ENCODE measurements around the gene MEGF6.

Gene MEGF6

GRCh38 chr1:3604997-3605823, 6.1 kb downstream of the MEGF6 start:
- 83 to 87% methylated on average over 7 of the region's 7 CpGs for WGBS, 2 experiments (ENCODE audit: insufficient coverage in 2 of 2)
- H3K36me3 ChIP-seq (ENCODE audit: control insufficient read depth, insufficient read depth, low read length): peaks cover 4% of the 10 kb centered on the region

DNA sequence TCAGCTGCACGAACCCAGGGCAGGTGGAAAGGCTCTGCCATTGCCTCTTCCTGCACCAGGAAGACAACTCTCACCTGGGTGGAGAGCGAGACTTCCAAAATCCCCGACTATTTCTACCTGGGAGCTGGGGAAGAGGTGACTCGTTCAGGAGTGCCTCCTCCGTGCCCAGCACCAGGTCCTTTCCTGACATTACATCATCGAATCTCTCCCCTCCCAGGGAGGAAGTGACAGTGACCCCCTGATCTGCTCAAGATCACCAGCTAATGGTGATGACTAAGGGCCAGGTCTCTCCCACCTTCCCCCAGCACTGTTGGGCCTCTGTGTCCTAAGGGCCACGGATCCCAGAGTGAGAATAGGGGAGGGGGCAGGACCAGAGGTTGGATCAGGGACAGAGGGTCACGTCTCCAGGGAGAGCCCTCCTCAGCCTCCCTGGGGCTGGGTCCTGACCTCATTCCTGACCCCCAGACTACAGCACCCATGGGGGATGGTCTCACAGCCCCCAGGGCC, 6.8 kb downstream of the MEGF6 start:
- Histone ChIP-seq H3K4me3 (ENCODE audit: extremely low read depth, insufficient read depth, low read length, poor library complexity, severe bottlenecking) (no peak overlapping the region), H3K4me1 (ENCODE audit: control insufficient read depth, insufficient read depth, low read length, poor library complexity, severe bottlenecking) (peaks cover 10% of the 10 kb centered on the region), H3K27ac (ENCODE audit: low read depth, low read length, severe bottlenecking) (no peak overlapping the region), H3K9me3 (ENCODE audit: control insufficient read depth, low read length) (no peaks in the 10 kb centered on the region), H3K36me3 (ENCODE audit: control insufficient read depth, insufficient read depth, low read length) (peaks cover 4% of the 10 kb centered on the region)
- 93% methylated on average over 3 to 7 of the region's 8 CpGs for WGBS, 2 experiments (ENCODE audit: insufficient coverage in 2 of 2)

More at GRCh38 chr1:3604997-3605823, 6.1 kb downstream of the MEGF6 start:
- H3K4me3 ChIP-seq (ENCODE audit: extremely low read depth, insufficient read depth, low read length, poor library complexity, severe bottlenecking): no peak overlapping the region
- no peak overlapping the region for H3K27ac ChIP-seq (ENCODE audit: low read depth, low read length, severe bottlenecking)
- H3K9me3 ChIP-seq (ENCODE audit: control insufficient read depth, low read length): no peaks in the 10 kb centered on the region
- peaks cover 16% of the 10 kb centered on the region for H3K4me1 ChIP-seq (ENCODE audit: control insufficient read depth, insufficient read depth, low read length, poor library complexity, severe bottlenecking)

- WGBS, 2 experiments (ENCODE audit: insufficient coverage in 2 of 2): 92 to 93% methylated on average over 27 of the region's 29 CpGs
- Histone ChIP-seq H3K27ac (ENCODE audit: low read depth, low read length, severe bottlenecking) (no peak overlapping the region), H3K4me1 (ENCODE audit: control insufficient read depth, insufficient read depth, low read length, poor library complexity, severe bottlenecking) (peaks cover 7% of the 10 kb centered on the region), H3K36me3 (ENCODE audit: control insufficient read depth, insufficient read depth, low read length) (peaks cover 4% of the 10 kb centered on the region), H3K4me3 (ENCODE audit: extremely low read depth, insufficient read depth, low read length, poor library complexity, severe bottlenecking) (no peak overlapping the region), H3K9me3 (ENCODE audit: control insufficient read depth, low read length) (no peaks in the 10 kb centered on the region)
Observed at GRCh38 chr1:3603571-3604467, 7.5 kb downstream of the MEGF6 start.

- WGBS, 2 experiments (ENCODE audit: insufficient coverage in 2 of 2): 94 to 96% methylated on average over 8 to 11 of the region's 11 CpGs
Observed at GRCh38 chr1:3603156-3603555, 8.2 kb downstream of the MEGF6 start.

GRCh38 chr1:3602375-3602774, 8.9 kb downstream of the MEGF6 start:
- peaks cover 4% of the 10 kb centered on the region for H3K36me3 ChIP-seq (ENCODE audit: control insufficient read depth, insufficient read depth, low read length)
- no peaks in the 10 kb centered on the region for H3K9me3 ChIP-seq (ENCODE audit: control insufficient read depth, low read length)
- no peak overlapping the region for H3K27ac ChIP-seq (ENCODE audit: low read depth, low read length, severe bottlenecking)
- 91 to 93% methylated on average over 18 to 21 of the region's 21 CpGs for WGBS, 2 experiments (ENCODE audit: insufficient coverage in 2 of 2)
- H3K4me1 ChIP-seq (ENCODE audit: control insufficient read depth, insufficient read depth, low read length, poor library complexity, severe bottlenecking): peaks cover 18% of the 10 kb centered on the region
- no peak overlapping the region for H3K4me3 ChIP-seq (ENCODE audit: extremely low read depth, insufficient read depth, low read length, poor library complexity, severe bottlenecking)

More at GRCh38 chr1:3603156-3603555, 8.2 kb downstream of the MEGF6 start:
- Histone ChIP-seq H3K27ac (ENCODE audit: low read depth, low read length, severe bottlenecking) (no peak overlapping the region), H3K9me3 (ENCODE audit: control insufficient read depth, low read length) (no peaks in the 10 kb centered on the region), H3K4me1 (ENCODE audit: control insufficient read depth, insufficient read depth, low read length, poor library complexity, severe bottlenecking) (peaks cover 11% of the 10 kb centered on the region), H3K36me3 (ENCODE audit: control insufficient read depth, insufficient read depth, low read length) (peaks cover 4% of the 10 kb centered on the region), H3K4me3 (ENCODE audit: extremely low read depth, insufficient read depth, low read length, poor library complexity, severe bottlenecking) (no peak overlapping the region)

DNA sequence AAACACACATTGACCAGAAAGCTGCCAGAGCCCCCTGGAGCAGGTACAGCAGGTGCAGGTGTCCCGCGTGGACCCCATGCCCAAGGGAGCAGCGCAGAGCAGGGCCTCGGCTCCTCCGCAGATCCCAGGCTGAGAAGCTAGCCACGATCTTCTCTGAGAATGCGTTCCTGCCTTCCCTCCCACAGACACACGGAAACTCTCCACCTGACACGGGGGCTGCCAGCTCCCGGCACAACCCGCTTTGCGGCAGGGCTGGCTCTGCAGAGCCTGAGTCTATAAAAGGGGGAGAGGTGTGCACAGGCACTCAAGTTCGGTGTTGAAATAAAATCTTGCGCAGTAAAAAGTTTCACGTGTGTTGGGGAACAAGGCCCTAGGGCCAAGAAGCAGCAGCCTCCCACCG, 9.6 kb downstream of the MEGF6 start:
- 96 to 98% methylated on average over 10 to 13 of the region's 16 CpGs for WGBS, 2 experiments (ENCODE audit: insufficient coverage in 2 of 2)
- H3K9me3 ChIP-seq (ENCODE audit: control insufficient read depth, low read length): no peaks in the 10 kb centered on the region
- no peak overlapping the region for H3K27ac ChIP-seq (ENCODE audit: low read depth, low read length, severe bottlenecking)
- peaks cover 4% of the 10 kb centered on the region for H3K36me3 ChIP-seq (ENCODE audit: control insufficient read depth, insufficient read depth, low read length)
- no peak overlapping the region for H3K4me3 ChIP-seq (ENCODE audit: extremely low read depth, insufficient read depth, low read length, poor library complexity, severe bottlenecking)
- H3K4me1 ChIP-seq (ENCODE audit: control insufficient read depth, insufficient read depth, low read length, poor library complexity, severe bottlenecking): peaks cover 18% of the 10 kb centered on the region

DNA sequence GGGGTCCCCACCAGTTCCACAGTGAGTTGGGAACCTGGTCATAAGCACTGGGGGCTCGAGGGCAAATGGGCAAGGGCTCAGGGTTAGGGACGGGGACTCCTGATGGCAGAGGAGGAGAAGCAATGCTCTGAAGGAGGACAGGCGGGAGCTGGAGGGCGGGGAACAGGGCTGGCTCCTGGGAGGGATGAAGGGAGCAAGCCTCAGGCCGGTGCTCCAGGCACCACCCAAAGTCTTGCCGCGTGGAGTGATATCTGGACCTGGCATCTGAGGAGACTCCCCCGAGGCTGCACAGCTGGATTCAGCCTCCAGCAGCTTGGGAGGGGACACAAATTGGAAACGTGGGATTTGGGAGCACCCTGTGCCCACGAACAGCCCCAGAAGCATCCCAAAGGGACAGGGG, 11.0 kb downstream of the MEGF6 start:
- no peaks in the 10 kb centered on the region for H3K9me3 ChIP-seq (ENCODE audit: control insufficient read depth, low read length)
- H3K4me1 ChIP-seq (ENCODE audit: control insufficient read depth, insufficient read depth, low read length, poor library complexity, severe bottlenecking): peaks cover 18% of the 10 kb centered on the region
- H3K27ac ChIP-seq (ENCODE audit: low read depth, low read length, severe bottlenecking): no peak overlapping the region
- 90 to 91% methylated on average over 9 to 10 of the region's 10 CpGs for WGBS, 2 experiments (ENCODE audit: insufficient coverage in 2 of 2)
- peaks cover 4% of the 10 kb centered on the region for H3K36me3 ChIP-seq (ENCODE audit: control insufficient read depth, insufficient read depth, low read length)
- no peak overlapping the region for H3K4me3 ChIP-seq (ENCODE audit: extremely low read depth, insufficient read depth, low read length, poor library complexity, severe bottlenecking)

- WGBS, 2 experiments (ENCODE audit: insufficient coverage in 2 of 2): 79 to 89% methylated on average over 12 to 15 of the region's 15 CpGs
- peaks cover 4% of the 10 kb centered on the region for H3K36me3 ChIP-seq (ENCODE audit: control insufficient read depth, insufficient read depth, low read length)
- no peak overlapping the region for H3K27ac ChIP-seq (ENCODE audit: low read depth, low read length, severe bottlenecking)
- no peak overlapping the region for H3K4me3 ChIP-seq (ENCODE audit: extremely low read depth, insufficient read depth, low read length, poor library complexity, severe bottlenecking)
- H3K9me3 ChIP-seq (ENCODE audit: control insufficient read depth, low read length): no peaks in the 10 kb centered on the region
- peaks cover 18% of the 10 kb centered on the region for H3K4me1 ChIP-seq (ENCODE audit: control insufficient read depth, insufficient read depth, low read length, poor library complexity, severe bottlenecking)
Observed at GRCh38 chr1:3599816-3600215, 11.5 kb downstream of the MEGF6 start.

- peaks cover 18% of the 10 kb centered on the region for H3K4me1 ChIP-seq (ENCODE audit: control insufficient read depth, insufficient read depth, low read length, poor library complexity, severe bottlenecking)
- H3K36me3 ChIP-seq (ENCODE audit: control insufficient read depth, insufficient read depth, low read length): peaks cover 4% of the 10 kb centered on the region
- WGBS, 2 experiments (ENCODE audit: insufficient coverage in 2 of 2): 89 to 90% methylated on average over 16 of the region's 16 CpGs
- H3K27ac ChIP-seq (ENCODE audit: low read depth, low read length, severe bottlenecking): no peak overlapping the region
- no peak overlapping the region for H3K4me3 ChIP-seq (ENCODE audit: extremely low read depth, insufficient read depth, low read length, poor library complexity, severe bottlenecking)
- H3K9me3 ChIP-seq (ENCODE audit: control insufficient read depth, low read length): no peaks in the 10 kb centered on the region
Observed at GRCh38 chr1:3599286-3599811, 12.0 kb downstream of the MEGF6 start.

DNA sequence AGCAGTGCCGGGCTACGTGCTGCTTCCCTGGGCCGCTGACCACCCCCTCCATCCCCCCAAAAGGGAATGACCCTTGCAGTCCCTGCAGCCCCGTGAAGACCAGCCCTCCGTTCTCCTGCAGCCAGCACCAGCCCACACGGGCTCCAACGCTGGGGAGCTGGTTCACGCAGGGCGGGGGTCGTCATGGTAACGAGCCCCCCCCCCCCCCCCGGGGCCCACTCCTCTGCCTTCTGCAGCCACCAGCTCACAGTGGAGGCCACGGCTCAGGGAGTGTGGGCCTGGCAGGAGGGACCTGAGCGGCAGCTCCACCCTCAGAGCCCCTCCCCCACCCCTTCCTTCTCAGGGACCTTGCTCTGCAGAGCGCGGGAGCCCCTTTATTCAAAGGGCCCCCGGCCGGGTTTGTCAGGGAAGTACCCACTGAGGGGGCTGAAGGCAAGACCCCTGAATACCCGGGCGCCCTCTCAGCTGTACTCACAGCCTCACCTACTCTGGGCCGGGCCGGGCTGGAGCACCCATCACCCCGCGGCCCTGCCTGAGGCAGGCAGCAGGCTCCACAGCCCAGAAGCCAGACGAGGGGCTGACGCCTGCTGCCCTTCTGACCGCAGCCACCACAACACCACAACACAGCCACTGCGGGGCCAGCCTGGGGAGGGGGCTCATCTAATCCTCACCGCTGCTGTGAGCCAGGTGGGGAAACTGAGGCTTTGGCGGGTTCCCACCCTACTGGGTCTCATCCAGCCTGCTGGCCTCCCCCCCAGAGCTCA, 12.6 kb downstream of the MEGF6 start:
- H3K4me1 ChIP-seq (ENCODE audit: control insufficient read depth, insufficient read depth, low read length, poor library complexity, severe bottlenecking): peaks cover 18% of the 10 kb centered on the region
- H3K36me3 ChIP-seq (ENCODE audit: control insufficient read depth, insufficient read depth, low read length): peaks cover 4% of the 10 kb centered on the region
- H3K27ac ChIP-seq (ENCODE audit: low read depth, low read length, severe bottlenecking): no peak overlapping the region
- H3K9me3 ChIP-seq (ENCODE audit: control insufficient read depth, low read length): no peaks in the 10 kb centered on the region
- WGBS, 2 experiments (ENCODE audit: insufficient coverage in 2 of 2): 57 to 58% methylated on average over 12 to 23 of the region's 30 CpGs
- H3K4me3 ChIP-seq (ENCODE audit: extremely low read depth, insufficient read depth, low read length, poor library complexity, severe bottlenecking): no peak overlapping the region
